ENCODE results near the gene NDUFB8. TPM values are rescaled to one million over a fixed set of nuclear protein-coding genes. Genes with fewer than 3 reads are reported as not detected.

The NDUFB8 gene
- polyA plus RNA-seq, 3 donors from 2014 or later: 419 to 713 (median 668) TPM

GRCh38 chr10:100528921-100529474, 673 bp downstream of the NDUFB8 start:
- Mint-ChIP-seq H3K27ac (peak overlapping the region; percentile 93 to 100 (median 98)), H3K36me3 (peaks cover 4 to 19% (median 18%) of the 10 kb centered on the region in 3 donors), H3K27me3 (ENCODE audit: low read depth in 3 of 3) (peaks cover 8 to 15% (median 12%) of the 10 kb centered on the region in 3 donors), H3K4me1 (peaks cover 30 to 47% of the 10 kb centered on the region in 2 donors), H3K9me3 (no peaks in the 10 kb centered on the region), H3K4me3 (peak overlapping the region; percentile 97 to 100 (median 100))
- DNase-seq: no peak

- H3K36me3 Mint-ChIP-seq: peaks cover 4 to 25% (median 21%) of the 10 kb centered on the region in 3 donors
- H3K27ac Mint-ChIP-seq: peak overlapping the region; percentile 93 to 100 (median 98)
- peaks cover 30 to 47% of the 10 kb centered on the region in 2 donors for H3K4me1 Mint-ChIP-seq
These were observed 1.4 kb downstream of the NDUFB8 start for GRCh38 chr10:100528123-100528886.

GRCh38 chr10:100524638-100525037, 5.0 kb downstream of the NDUFB8 start:
- Mint-ChIP-seq H3K4me3 (no peak overlapping the region), H3K9me3 (no peaks in the 10 kb centered on the region), H3K36me3 (peaks cover 11 to 29% (median 15%) of the 10 kb centered on the region in 3 donors), H3K27me3 (ENCODE audit: low read depth in 3 of 3) (peaks cover 1 to 9% (median 5%) of the 10 kb centered on the region in 3 donors), H3K27ac (no peak overlapping the region), H3K4me1 (peaks cover 22 to 29% of the 10 kb centered on the region in 2 donors)
- no peak for DNase-seq

More at GRCh38 chr10:100528123-100528886, 1.4 kb downstream of the NDUFB8 start:
- no peak for DNase-seq
- peaks cover 8 to 15% (median 10%) of the 10 kb centered on the region in 3 donors for H3K27me3 Mint-ChIP-seq (ENCODE audit: low read depth in 3 of 3)
- no peaks in the 10 kb centered on the region for H3K9me3 Mint-ChIP-seq
- peak overlapping the region; percentile 97 to 100 (median 100) for H3K4me3 Mint-ChIP-seq

GRCh38 chr10:100524206-100524605, 5.5 kb downstream of the NDUFB8 start:
- no peak for DNase-seq
- Mint-ChIP-seq H3K4me3 (no peak overlapping the region), H3K27me3 (ENCODE audit: low read depth in 3 of 3) (peaks cover 0 to 5% (median 2%) of the 10 kb centered on the region in 3 donors), H3K36me3 (peaks cover 11 to 29% (median 13%) of the 10 kb centered on the region in 3 donors), H3K4me1 (peaks cover 19 to 25% of the 10 kb centered on the region in 2 donors), H3K9me3 (no peaks in the 10 kb centered on the region), H3K27ac (no peak overlapping the region)

GRCh38 chr10:100522945-100523344, 6.7 kb downstream of the NDUFB8 start:
- H3K4me1 Mint-ChIP-seq: peaks cover 12 to 20% of the 10 kb centered on the region in 2 donors
- H3K36me3 Mint-ChIP-seq: peaks cover 11 to 31% (median 16%) of the 10 kb centered on the region in 3 donors
- no peak overlapping the region for H3K4me3 Mint-ChIP-seq
- peaks cover 0 to 6% (median 0%) of the 10 kb centered on the region in 3 donors for H3K27me3 Mint-ChIP-seq (ENCODE audit: low read depth in 3 of 3)
- no peak overlapping the region for H3K27ac Mint-ChIP-seq
- no peaks in the 10 kb centered on the region for H3K9me3 Mint-ChIP-seq
- no peak for DNase-seq

- no peak for DNase-seq
- no peak overlapping the region for H3K4me3 Mint-ChIP-seq
- H3K9me3 Mint-ChIP-seq: no peaks in the 10 kb centered on the region
- H3K36me3 Mint-ChIP-seq: peaks cover 11 to 36% (median 16%) of the 10 kb centered on the region in 3 donors
- H3K4me1 Mint-ChIP-seq: peaks cover 12 to 22% of the 10 kb centered on the region in 2 donors
- peaks cover 0 to 6% (median 0%) of the 10 kb centered on the region in 3 donors for H3K27me3 Mint-ChIP-seq (ENCODE audit: low read depth in 3 of 3)
- peak overlapping the region in 3 of 6 donors; percentile 13 to 25 (median 20) for H3K27ac Mint-ChIP-seq
These were observed 7.4 kb downstream of the NDUFB8 start for GRCh38 chr10:100522107-100522801.

- no peaks in the 10 kb centered on the region for H3K9me3 Mint-ChIP-seq
- peaks cover 9 to 20% of the 10 kb centered on the region in 2 donors for H3K4me1 Mint-ChIP-seq
- no peak overlapping the region for H3K27ac Mint-ChIP-seq
- H3K27me3 Mint-ChIP-seq (ENCODE audit: low read depth in 3 of 3): peaks cover 0 to 6% (median 0%) of the 10 kb centered on the region in 3 donors
- H3K4me3 Mint-ChIP-seq: no peak overlapping the region
- H3K36me3 Mint-ChIP-seq: peaks cover 12 to 35% (median 17%) of the 10 kb centered on the region in 3 donors
- no peak for DNase-seq
These were observed 8.9 kb downstream of the NDUFB8 start for GRCh38 chr10:100520811-100521210.

GRCh38 chr10:100519311-100520051, 10.2 kb downstream of the NDUFB8 start, which contains the start of gene SEC31B:
Gene SEC31B, minus strand, starts transcription at chr10:100519861. Its CDS starts 2,909 bp downstream, at chr10:100516952.
- Mint-ChIP-seq H3K4me3 (peak within 1 kb of the TSS in 1 of 5 donors; percentile 46), H3K4me1 (peaks cover 9 to 20% of the 10 kb centered on the region in 2 donors), H3K36me3 (peaks cover 13 to 34% (median 18%) of the 10 kb centered on the region in 3 donors), H3K9me3 (no peaks in the 10 kb centered on the region), H3K27me3 (ENCODE audit: low read depth in 3 of 3) (peaks cover 0 to 6% (median 0%) of the 10 kb centered on the region in 3 donors), H3K27ac (no peak within 1 kb of the TSS)
- DNase-seq: no peak

GRCh38 chr10:100518761-100519241, 10.9 kb downstream of the NDUFB8 start:
- Mint-ChIP-seq H3K4me3 (no peak overlapping the region), H3K27ac (no peak overlapping the region), H3K9me3 (no peaks in the 10 kb centered on the region), H3K36me3 (peaks cover 13 to 30% (median 24%) of the 10 kb centered on the region in 3 donors), H3K4me1 (peaks cover 9 to 20% of the 10 kb centered on the region in 2 donors), H3K27me3 (ENCODE audit: low read depth in 3 of 3) (peaks cover 0 to 6% (median 0%) of the 10 kb centered on the region in 3 donors)
- DNase-seq: peak; percentile 40 to 51 (median 40)

GRCh38 chr10:100516847-100517246, 12.8 kb downstream of the NDUFB8 start:
- no peak overlapping the region for H3K27ac Mint-ChIP-seq
- no peak overlapping the region for H3K4me3 Mint-ChIP-seq
- H3K9me3 Mint-ChIP-seq: no peaks in the 10 kb centered on the region
- peaks cover 0 to 6% (median 0%) of the 10 kb centered on the region in 3 donors for H3K27me3 Mint-ChIP-seq (ENCODE audit: low read depth in 3 of 3)
- H3K4me1 Mint-ChIP-seq: peaks cover 13 to 22% of the 10 kb centered on the region in 2 donors
- H3K36me3 Mint-ChIP-seq: peaks cover 10 to 34% (median 20%) of the 10 kb centered on the region in 3 donors
- DNase-seq: no peak

- peaks cover 10 to 31% (median 17%) of the 10 kb centered on the region in 3 donors for H3K36me3 Mint-ChIP-seq
- peaks cover 0 to 7% (median 3%) of the 10 kb centered on the region in 3 donors for H3K27me3 Mint-ChIP-seq (ENCODE audit: low read depth in 3 of 3)
- DNase-seq: no peak
- peak overlapping the region in 1 of 6 donors; percentile 21 for H3K27ac Mint-ChIP-seq
- H3K9me3 Mint-ChIP-seq: no peaks in the 10 kb centered on the region
- H3K4me1 Mint-ChIP-seq: peaks cover 24 to 35% of the 10 kb centered on the region in 2 donors
- no peak overlapping the region for H3K4me3 Mint-ChIP-seq
These were observed 14.1 kb downstream of the NDUFB8 start for GRCh38 chr10:100515612-100516011.

GRCh38 chr10:100510533-100511308, 18.9 kb downstream of the NDUFB8 start:
- Mint-ChIP-seq H3K9me3 (no peaks in the 10 kb centered on the region), H3K4me3 (peak overlapping the region; percentile 58 to 71 (median 61)), H3K36me3 (peaks cover 5 to 32% (median 14%) of the 10 kb centered on the region in 3 donors), H3K4me1 (peaks cover 41 to 43% of the 10 kb centered on the region in 2 donors), H3K27ac (peak overlapping the region; percentile 36 to 83 (median 57)), H3K27me3 (ENCODE audit: low read depth in 3 of 3) (peaks cover 0 to 4% (median 4%) of the 10 kb centered on the region in 3 donors)
- peak; percentile 60 to 72 (median 70) for DNase-seq
